ENCODE measurements around the gene CNST.

CNST gene

DNA sequence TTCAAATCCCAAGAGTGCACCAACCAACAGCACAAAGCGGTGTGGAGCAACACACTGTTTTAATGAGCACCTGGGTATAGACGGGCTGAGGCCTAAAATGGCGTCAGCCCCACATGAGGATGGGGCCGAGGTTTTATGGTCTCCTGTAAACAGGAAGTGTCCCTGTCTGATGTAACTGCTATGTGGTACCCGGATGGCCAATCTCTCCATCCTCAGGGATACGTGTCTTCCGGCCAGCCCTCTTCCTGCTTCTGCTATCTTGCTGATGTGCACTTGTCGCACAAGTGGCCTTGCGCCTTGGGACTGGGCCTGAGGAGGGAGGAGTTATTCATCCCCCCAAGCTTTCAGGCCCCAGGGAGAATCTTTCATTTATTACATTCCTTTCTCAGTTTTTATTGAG, 73.5 kb downstream of the CNST start:
- no peak for TF ChIP-seq ZBTB7A (IDR thresholded peaks at IDR 0.05; ENCODE audit: low read depth)
- TF ChIP-seq TAF1 (IDR thresholded peaks at IDR 0.05; ENCODE audit: low read depth), result no peak
- TF ChIP-seq TCF12 (IDR thresholded peaks at IDR 0.05; ENCODE audit: low read depth), result no peak

DNA sequence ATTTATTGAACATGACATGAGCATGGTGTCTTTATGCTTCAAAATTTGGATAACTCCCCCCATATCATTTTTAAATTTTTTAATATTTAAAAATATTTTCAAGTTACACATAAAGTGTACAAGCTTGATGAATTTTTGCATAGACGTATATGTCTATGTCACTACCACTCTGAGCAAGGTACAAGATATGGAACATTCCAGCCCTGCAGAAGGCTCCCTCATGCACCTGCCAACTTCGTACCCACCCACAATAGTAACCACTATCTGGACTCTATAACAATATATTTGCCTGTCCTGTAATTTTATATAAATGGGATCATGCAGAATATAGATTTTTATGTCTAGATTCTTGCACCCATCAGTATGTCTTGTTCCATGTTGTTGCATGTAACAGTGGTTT, 74.5 kb downstream of the CNST start:
- TF ChIP-seq, protein P1, sequence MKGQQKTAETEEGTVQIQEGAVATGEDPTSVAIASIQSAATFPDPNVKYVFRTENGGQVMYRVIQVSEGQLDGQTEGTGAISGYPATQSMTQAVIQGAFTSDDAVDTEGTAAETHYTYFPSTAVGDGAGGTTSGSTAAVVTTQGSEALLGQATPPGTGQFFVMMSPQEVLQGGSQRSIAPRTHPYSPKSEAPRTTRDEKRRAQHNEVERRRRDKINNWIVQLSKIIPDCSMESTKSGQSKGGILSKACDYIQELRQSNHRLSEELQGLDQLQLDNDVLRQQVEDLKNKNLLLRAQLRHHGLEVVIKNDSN (IDR thresholded peaks at IDR 0.05), result no peak
- TF ChIP-seq CEBPB (IDR thresholded peaks at IDR 0.05) (no peak), YY1 (IDR thresholded peaks at IDR 0.05; ENCODE audit: low read depth) (no peak), ZBTB7A (IDR thresholded peaks at IDR 0.05; ENCODE audit: low read depth) (no peak), FOXM1 (IDR thresholded peaks at IDR 0.05; ENCODE audit: borderline replicate concordance, low read depth) (no peak), RAD21 (IDR thresholded peaks at IDR 0.05; ENCODE audit: low read depth) (no peak), EP300 (IDR thresholded peaks at IDR 0.05; ENCODE audit: borderline replicate concordance) (no peak), TEAD4 (IDR thresholded peaks at IDR 0.05) (no peak), TCF12 (IDR thresholded peaks at IDR 0.05; ENCODE audit: low read depth) (no peak), TAF1 (IDR thresholded peaks at IDR 0.05; ENCODE audit: low read depth) (no peak), NFIC (IDR thresholded peaks at IDR 0.05) (no peak), CREB1 (IDR thresholded peaks at IDR 0.05; ENCODE audit: low read depth) (no peak)
- TF ChIP-seq, protein P2, sequence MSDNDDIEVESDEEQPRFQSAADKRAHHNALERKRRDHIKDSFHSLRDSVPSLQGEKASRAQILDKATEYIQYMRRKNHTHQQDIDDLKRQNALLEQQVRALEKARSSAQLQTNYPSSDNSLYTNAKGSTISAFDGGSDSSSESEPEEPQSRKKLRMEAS (IDR thresholded peaks at IDR 0.05), result no peak

DNA sequence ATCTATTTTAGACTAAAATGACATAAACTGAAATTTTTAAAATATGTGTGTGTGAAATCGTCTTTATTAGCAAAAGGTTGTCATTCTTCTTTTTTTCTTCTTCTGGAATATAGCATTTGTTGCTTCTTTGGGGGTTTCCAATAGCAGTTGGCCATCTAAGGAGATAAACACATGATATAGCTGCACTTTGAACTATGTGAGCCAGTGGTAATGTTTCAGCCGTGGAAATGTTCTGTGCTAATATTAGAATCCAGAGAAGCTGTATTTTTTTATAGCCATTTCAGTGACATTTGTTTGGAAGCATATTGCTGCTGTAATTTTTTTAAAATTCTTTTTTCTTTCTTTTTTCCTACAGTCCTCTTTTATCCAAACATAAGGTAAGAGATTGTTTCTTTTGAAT, 75.1 kb downstream of the CNST start:
- TF ChIP-seq FOXM1 (IDR thresholded peaks at IDR 0.05; ENCODE audit: borderline replicate concordance, low read depth) (no peak), TAF1 (IDR thresholded peaks at IDR 0.05; ENCODE audit: low read depth) (no peak), TCF12 (IDR thresholded peaks at IDR 0.05; ENCODE audit: low read depth) (no peak), RAD21 (IDR thresholded peaks at IDR 0.05; ENCODE audit: low read depth) (no peak), CREB1 (IDR thresholded peaks at IDR 0.05; ENCODE audit: low read depth) (no peak), NFIC (IDR thresholded peaks at IDR 0.05) (no peak), EP300 (IDR thresholded peaks at IDR 0.05; ENCODE audit: borderline replicate concordance) (no peak), TEAD4 (IDR thresholded peaks at IDR 0.05) (no peak), YY1 (IDR thresholded peaks at IDR 0.05; ENCODE audit: low read depth) (no peak), EGR1 (IDR thresholded peaks at IDR 0.05) (no peak), CEBPB (IDR thresholded peaks at IDR 0.05) (no peak), ZBTB7A (IDR thresholded peaks at IDR 0.05; ENCODE audit: low read depth) (no peak)
- TF ChIP-seq, protein P2 (IDR thresholded peaks at IDR 0.05), result no peak
- TF ChIP-seq, protein P3, sequence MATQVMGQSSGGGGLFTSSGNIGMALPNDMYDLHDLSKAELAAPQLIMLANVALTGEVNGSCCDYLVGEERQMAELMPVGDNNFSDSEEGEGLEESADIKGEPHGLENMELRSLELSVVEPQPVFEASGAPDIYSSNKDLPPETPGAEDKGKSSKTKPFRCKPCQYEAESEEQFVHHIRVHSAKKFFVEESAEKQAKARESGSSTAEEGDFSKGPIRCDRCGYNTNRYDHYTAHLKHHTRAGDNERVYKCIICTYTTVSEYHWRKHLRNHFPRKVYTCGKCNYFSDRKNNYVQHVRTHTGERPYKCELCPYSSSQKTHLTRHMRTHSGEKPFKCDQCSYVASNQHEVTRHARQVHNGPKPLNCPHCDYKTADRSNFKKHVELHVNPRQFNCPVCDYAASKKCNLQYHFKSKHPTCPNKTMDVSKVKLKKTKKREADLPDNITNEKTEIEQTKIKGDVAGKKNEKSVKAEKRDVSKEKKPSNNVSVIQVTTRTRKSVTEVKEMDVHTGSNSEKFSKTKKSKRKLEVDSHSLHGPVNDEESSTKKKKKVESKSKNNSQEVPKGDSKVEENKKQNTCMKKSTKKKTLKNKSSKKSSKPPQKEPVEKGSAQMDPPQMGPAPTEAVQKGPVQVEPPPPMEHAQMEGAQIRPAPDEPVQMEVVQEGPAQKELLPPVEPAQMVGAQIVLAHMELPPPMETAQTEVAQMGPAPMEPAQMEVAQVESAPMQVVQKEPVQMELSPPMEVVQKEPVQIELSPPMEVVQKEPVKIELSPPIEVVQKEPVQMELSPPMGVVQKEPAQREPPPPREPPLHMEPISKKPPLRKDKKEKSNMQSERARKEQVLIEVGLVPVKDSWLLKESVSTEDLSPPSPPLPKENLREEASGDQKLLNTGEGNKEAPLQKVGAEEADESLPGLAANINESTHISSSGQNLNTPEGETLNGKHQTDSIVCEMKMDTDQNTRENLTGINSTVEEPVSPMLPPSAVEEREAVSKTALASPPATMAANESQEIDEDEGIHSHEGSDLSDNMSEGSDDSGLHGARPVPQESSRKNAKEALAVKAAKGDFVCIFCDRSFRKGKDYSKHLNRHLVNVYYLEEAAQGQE (IDR thresholded peaks at IDR 0.05; ENCODE audit: low read depth), result no peak
- TF ChIP-seq, protein P1 (IDR thresholded peaks at IDR 0.05), result no peak

DNA sequence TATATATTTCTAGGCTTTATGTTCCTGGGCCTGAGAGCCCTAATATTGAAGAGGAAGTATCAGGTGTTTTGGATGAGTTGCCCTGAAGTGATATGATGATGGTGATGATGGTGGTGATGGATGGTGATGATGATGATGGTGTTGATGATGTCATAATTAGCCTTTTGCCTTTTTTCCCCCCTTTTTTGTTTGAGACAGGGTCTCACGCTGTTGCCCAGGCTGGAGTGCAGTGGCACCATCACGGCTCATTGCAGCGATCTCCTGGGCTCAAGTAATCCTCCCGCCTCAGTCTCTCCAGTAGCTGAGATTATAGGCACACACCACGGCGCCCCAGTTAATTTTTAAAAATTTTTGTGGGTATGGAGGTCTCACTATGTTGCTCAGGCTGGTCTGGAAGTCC, 76.5 kb downstream of the CNST start:
- TF ChIP-seq YY1 (IDR thresholded peaks at IDR 0.05; ENCODE audit: low read depth) (no peak), EGR1 (IDR thresholded peaks at IDR 0.05) (no peak)

DNA sequence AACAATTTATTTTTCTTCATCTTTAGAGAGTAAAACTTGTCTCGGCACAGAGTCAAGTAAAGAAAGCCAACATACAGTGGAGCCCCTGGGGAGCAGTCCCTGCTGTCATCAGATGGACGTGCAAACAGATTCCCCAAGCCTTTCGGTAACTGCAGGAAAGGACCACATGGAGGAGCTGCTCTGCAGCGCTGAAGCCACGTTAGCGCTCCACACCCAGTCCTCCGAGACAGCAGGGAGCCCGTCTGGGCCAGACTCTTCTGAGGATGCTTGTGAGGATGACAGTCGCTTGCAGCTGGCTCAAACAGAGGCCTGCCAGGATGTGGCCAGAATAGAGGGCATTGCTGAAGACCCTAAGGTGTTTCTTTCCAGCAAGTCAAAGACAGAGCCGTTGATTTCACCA, 80.9 kb downstream of the CNST start:
- no peak for TF ChIP-seq ZBTB7A (IDR thresholded peaks at IDR 0.05; ENCODE audit: low read depth)
- no peak for TF ChIP-seq TCF12 (IDR thresholded peaks at IDR 0.05; ENCODE audit: low read depth)
- TF ChIP-seq, protein P2 (IDR thresholded peaks at IDR 0.05), result no peak
- TF ChIP-seq EGR1 (IDR thresholded peaks at IDR 0.05), result no peak
- TF ChIP-seq NFIC (IDR thresholded peaks at IDR 0.05), result no peak
- no peak for TF ChIP-seq CREB1 (IDR thresholded peaks at IDR 0.05; ENCODE audit: low read depth)
- TF ChIP-seq, protein P3 (IDR thresholded peaks at IDR 0.05; ENCODE audit: low read depth), result no peak
- TF ChIP-seq CEBPB (IDR thresholded peaks at IDR 0.05), result no peak
- no peak for TF ChIP-seq TEAD4 (IDR thresholded peaks at IDR 0.05)
- TF ChIP-seq, protein P1 (IDR thresholded peaks at IDR 0.05), result no peak
- no peak for TF ChIP-seq RAD21 (IDR thresholded peaks at IDR 0.05; ENCODE audit: low read depth)
- no peak for TF ChIP-seq FOXM1 (IDR thresholded peaks at IDR 0.05; ENCODE audit: borderline replicate concordance, low read depth)
- TF ChIP-seq YY1 (IDR thresholded peaks at IDR 0.05; ENCODE audit: low read depth), result no peak
- no peak for TF ChIP-seq TAF1 (IDR thresholded peaks at IDR 0.05; ENCODE audit: low read depth)
- no peak for TF ChIP-seq EP300 (IDR thresholded peaks at IDR 0.05; ENCODE audit: borderline replicate concordance)
